Pancreas (tissue), 10 donors: Measurements from ENCODE around the gene GON4L. TPM values are rescaled to one million over a fixed set of nuclear protein-coding genes. Genes with fewer than 3 reads are reported as not detected.
"Not testable (repeated sequence)": the region's sequence is repeated elsewhere in the genome, so short reads cannot be mapped to it uniquely, and the experiment has no call there.

ENCODE experiments used
- ATAC-seq, 4 donors: fragments of 200-7000 bp; cut with Tn5 transposase; one replicate each; pipeline versions ENCODE4 v1.8.0 to v1.9.1; 2020; ENCODE audit warnings: mild to moderate bottlenecking in 4 of 4, moderate library complexity in 4 of 4
- DNase-seq, 6 donors: peaks; one replicate each; pipeline ENCODE4 v3.0.0-alpha.2; 2020
- FAIRE-seq: peaks from 2 replicates; lab custom pipeline; 2012; peaks lifted over from hg19 to GRCh38; lab: Jason Lieb, UNC
- H3K27ac ChIP-seq, 4 donors: fragments of 200-600 bp; sonication (generic); 1 replicate in 3 of 4; 2 replicates in 1 of 4; pipeline versions ENCODE4 v1.5.0 to v1.8.0; 2020
- H3K27me3 ChIP-seq, 4 donors: fragments of 200-600 bp; one replicate each; pipeline ENCODE4 v1.8.0; 2021
- H3K36me3 ChIP-seq, 3 donors: fragments of 200-600 bp; sonication (generic) in 1 of 3; one replicate each; pipeline versions ENCODE4 v1.5.0 to v1.8.0; 2020 to 2021
- H3K4me1 ChIP-seq, 3 donors: fragments of 200-600 bp; one replicate each; pipeline ENCODE4 v1.8.0; 2021
- H3K4me3 ChIP-seq, 4 donors: fragments of 200-600 bp; sonication (generic) in 2 of 4; one replicate each; pipeline versions ENCODE4 v1.5.0 to v1.8.0; 2020 to 2021
- H3K9me3 ChIP-seq, 4 donors: fragments of 200-600 bp; one replicate each; pipeline ENCODE4 v1.8.0; 2021
- WGBS, 2 donors: extraction: QIAGEN DNeasy Blood & Tissue Kit; methylation state at CpG; one replicate each; pipeline ENCODE4 v1.1.7; 2013; 5-methylcytosine and 5-hydroxymethylcytosine counted together
- intact Hi-C, 3 donors: fragments of 100-400 bp; cut with DNase I; formaldehyde crosslinking; loops; one replicate each; pipeline versions ENCODE4 v1.11.1 to v1.14.2; 2022
- polyA plus RNA-seq, 2 donors: library from polyadenylated mRNA; stranded (reverse); fragments of 200-250 nt; gene quantifications; one replicate each; pipeline ENCODE4 v1.2.3, GENCODE V29; 2013
- total RNA-seq, 6 donors: library from RNA; stranded (reverse); fragmentation: NEBNext Ultra II Directional in 4 of 6; extraction: Animal tissue kit (Norgen Biotek cat#: 25700) in 4 of 6; gene quantifications; one replicate each; pipeline versions ENCODE4 v1.2.1 to v1.2.4, GENCODE V29; 2021 to 2023
- TF ChIP-seq, protein P1 (sequence below), 4 donors: fragments of 200-600 bp; sonication (generic) in 3 of 4; IDR thresholded peaks; one replicate each; pipeline versions ENCODE4 v1.5.0 to v1.8.0; 2021; ENCODE audit warnings: antibody characterized with exemption in 4 of 4
- donor health status: healthy with polysubstance abuse.
- donor health status: DM: no; HTN: no; CAD: no; lungs with moderate emphysema.
- donor health status: DM: no; HTN: no; CAD: no.
- donor health status: control.
- donor health status: control.
- donor health status: Bipolar disorder and iron deficiency.
- donor health status: DM: yes; HTN: yes; CAD: no.
- donor health status: DM: no; HTN: no; CAD: no.
- donor health status: DM: no; HTN: no; CAD: no.
- donor health status: DM: yes; HTN: yes; CAD: no.

Gene GON4L
- total and polyA plus RNA-seq, 8 donors, result 18.5 to 32.3 (median 24.8) TPM

- H3K27me3 ChIP-seq, result no peaks in the 10 kb centered on the region
- ATAC-seq (no peak), DNase-seq (no peak), FAIRE-seq (no peak)
- no peaks in the 10 kb centered on the region for H3K4me1 ChIP-seq
- no peak overlapping the region for H3K4me3 ChIP-seq
- no peaks in the 10 kb centered on the region for H3K9me3 ChIP-seq
- intact Hi-C loops, result no loop called here
- no peak overlapping the region for H3K27ac ChIP-seq
- 83 to 88% methylated on average over 2 of the region's 2 CpGs for WGBS, 2 donors
- H3K36me3 ChIP-seq, result peaks cover 7 to 50% (median 16%) of the 10 kb centered on the region in 3 donors
- TF ChIP-seq, protein P1, sequence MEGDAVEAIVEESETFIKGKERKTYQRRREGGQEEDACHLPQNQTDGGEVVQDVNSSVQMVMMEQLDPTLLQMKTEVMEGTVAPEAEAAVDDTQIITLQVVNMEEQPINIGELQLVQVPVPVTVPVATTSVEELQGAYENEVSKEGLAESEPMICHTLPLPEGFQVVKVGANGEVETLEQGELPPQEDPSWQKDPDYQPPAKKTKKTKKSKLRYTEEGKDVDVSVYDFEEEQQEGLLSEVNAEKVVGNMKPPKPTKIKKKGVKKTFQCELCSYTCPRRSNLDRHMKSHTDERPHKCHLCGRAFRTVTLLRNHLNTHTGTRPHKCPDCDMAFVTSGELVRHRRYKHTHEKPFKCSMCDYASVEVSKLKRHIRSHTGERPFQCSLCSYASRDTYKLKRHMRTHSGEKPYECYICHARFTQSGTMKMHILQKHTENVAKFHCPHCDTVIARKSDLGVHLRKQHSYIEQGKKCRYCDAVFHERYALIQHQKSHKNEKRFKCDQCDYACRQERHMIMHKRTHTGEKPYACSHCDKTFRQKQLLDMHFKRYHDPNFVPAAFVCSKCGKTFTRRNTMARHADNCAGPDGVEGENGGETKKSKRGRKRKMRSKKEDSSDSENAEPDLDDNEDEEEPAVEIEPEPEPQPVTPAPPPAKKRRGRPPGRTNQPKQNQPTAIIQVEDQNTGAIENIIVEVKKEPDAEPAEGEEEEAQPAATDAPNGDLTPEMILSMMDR (IDR thresholded peaks at IDR 0.05), result no peak
These were observed 41.9 kb upstream of the GON4L start for GRCh38 chr1:155898888-155899287.

GRCh38 chr1:155897746-155898145, 40.7 kb upstream of the GON4L start:
- no peak for FAIRE-seq
- H3K4me3 ChIP-seq, result no peak overlapping the region
- no peaks in the 10 kb centered on the region for H3K9me3 ChIP-seq
- WGBS, 2 donors, result 92 to 95% methylated on average over 1 of the region's 1 CpG
- no peak for ATAC-seq
- no peak for DNase-seq
- H3K27me3 ChIP-seq, result no peaks in the 10 kb centered on the region
- H3K36me3 ChIP-seq, result peaks cover 7 to 40% (median 16%) of the 10 kb centered on the region in 3 donors
- no peak overlapping the region for H3K27ac ChIP-seq
- intact Hi-C loops, result no loop called here
- TF ChIP-seq, protein P1 (IDR thresholded peaks at IDR 0.05), result no peak
- peaks cover 0 to 5% (median 0%) of the 10 kb centered on the region in 3 donors for H3K4me1 ChIP-seq

- H3K27me3 ChIP-seq, ATAC-seq, FAIRE-seq, H3K4me1 ChIP-seq, H3K27ac ChIP-seq, H3K9me3 ChIP-seq, DNase-seq, intact Hi-C loops, H3K4me3 ChIP-seq: not testable (repeated sequence)
- H3K36me3 ChIP-seq, result peaks cover 7 to 28% (median 12%) of the 10 kb centered on the region in 3 donors
- WGBS, 2 donors, result 95 to 98% methylated on average over 8 of the region's 8 CpGs
These were observed 39.5 kb upstream of the GON4L start for GRCh38 chr1:155896476-155896875.

- H3K4me3 ChIP-seq, H3K9me3 ChIP-seq, ATAC-seq, FAIRE-seq, H3K27me3 ChIP-seq, intact Hi-C loops, H3K27ac ChIP-seq, DNase-seq, H3K4me1 ChIP-seq: not testable (repeated sequence)
- WGBS, 2 donors, result 92 to 96% methylated on average over 6 of the region's 6 CpGs
- H3K36me3 ChIP-seq, result peaks cover 4 to 20% (median 7%) of the 10 kb centered on the region in 3 donors
These were observed 38.6 kb upstream of the GON4L start for GRCh38 chr1:155895617-155896016.

- intact Hi-C loops, result no loop called here
- Histone ChIP-seq H3K27ac (peak overlapping the region in 3 of 4 donors; percentile 12 to 74 (median 50)), H3K27me3 (no peaks in the 10 kb centered on the region), H3K4me3 (no peak overlapping the region), H3K9me3 (no peaks in the 10 kb centered on the region), H3K4me1 (peaks cover 0 to 5% (median 3%) of the 10 kb centered on the region in 3 donors), H3K36me3 (peaks cover 0 to under 1% (median 0%) of the 10 kb centered on the region in 3 donors)
- peak in 3 of 4 donors; percentile 71 to 83 (median 74) for ATAC-seq
- 54 to 60% methylated on average over 10 of the region's 10 CpGs for WGBS, 2 donors
- TF ChIP-seq, protein P1 (IDR thresholded peaks at IDR 0.05), result no peak
- no peak for DNase-seq
- FAIRE-seq, result no peak
These were observed 36.6 kb upstream of the GON4L start for GRCh38 chr1:155893389-155894142.

DNA sequence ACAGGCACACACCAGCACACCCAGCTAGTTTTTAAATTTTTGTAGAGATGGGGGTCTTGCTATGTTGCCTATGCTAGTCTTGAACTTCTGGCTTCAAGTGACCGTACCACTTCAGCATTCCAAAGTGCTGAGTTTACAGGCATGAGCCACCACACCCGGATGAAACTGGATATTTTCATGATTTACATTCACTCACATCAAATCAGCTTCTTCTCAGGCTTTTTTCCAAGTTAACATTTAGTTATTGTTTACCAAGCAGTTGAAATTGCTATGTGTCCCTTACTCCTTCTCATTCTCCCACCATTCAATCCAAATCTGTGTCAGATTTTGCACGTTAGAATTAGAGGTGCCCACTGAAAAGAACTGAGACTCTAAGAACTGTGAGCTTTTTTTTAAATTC, 35.8 kb upstream of the GON4L start:
- no peaks in the 10 kb centered on the region for H3K9me3 ChIP-seq
- peak overlapping the region; percentile 7 to 74 (median 31) for H3K27ac ChIP-seq
- ATAC-seq (peak in 3 of 4 donors; percentile 42 to 62 (median 54)), FAIRE-seq (no peak), DNase-seq (no peak)
- TF ChIP-seq, protein P1 (IDR thresholded peaks at IDR 0.05), result no peak
- H3K4me1 ChIP-seq, result peaks cover 0 to 5% (median 3%) of the 10 kb centered on the region in 3 donors
- 22 to 30% methylated on average over 3 of the region's 3 CpGs for WGBS, 2 donors
- H3K4me3 ChIP-seq, result no peak overlapping the region
- no peaks in the 10 kb centered on the region for H3K27me3 ChIP-seq
- intact Hi-C loops, result no loop called here
- no peaks in the 10 kb centered on the region for H3K36me3 ChIP-seq
